Endodermal cell (in vitro differentiated cells): ENCODE data around the gene PRKAG2. TPM values are rescaled to one million over a fixed set of nuclear protein-coding genes. Genes with fewer than 3 reads are reported as not detected.

ENCODE experiments used
- DNase-seq: peaks from one replicate; pipeline ENCODE4 v3.0.0-alpha.2; 2017
- H3K27ac ChIP-seq: 2 replicates; pipeline ENCODE4 v1.5.1; 2013; ENCODE audit warnings: mild to moderate bottlenecking, low read depth, low read length, moderate library complexity
- H3K27me3 ChIP-seq: 2 replicates; pipeline ENCODE4 v1.6.1; 2013; ENCODE audit warnings: mild to moderate bottlenecking, low read length, moderate library complexity; ENCODE audit not compliant: insufficient read depth, control insufficient read depth, poor library complexity, severe bottlenecking
- H3K36me3 ChIP-seq: 2 replicates; pipeline ENCODE4 v1.7.0; 2013; ENCODE audit warnings: mild to moderate bottlenecking, low read length, moderate library complexity; ENCODE audit not compliant: control insufficient read depth, insufficient read depth
- H3K4me1 ChIP-seq: one replicate; pipeline ENCODE4 v1.7.0; 2013; ENCODE audit warnings: low read length; ENCODE audit not compliant: control insufficient read depth, insufficient read depth
- H3K4me3 ChIP-seq: 2 replicates; pipeline ENCODE4 v1.5.1; 2013; ENCODE audit warnings: mild to moderate bottlenecking, low read length, moderate library complexity
- H3K9ac ChIP-seq: 2 replicates; pipeline ENCODE4 v1.6.1; 2013; ENCODE audit warnings: mild to moderate bottlenecking, low read length, moderate library complexity; ENCODE audit not compliant: poor library complexity, severe bottlenecking; ENCODE audit errors: extremely low read depth
- H3K9me3 ChIP-seq: 2 replicates; pipeline ENCODE4 v1.6.1; 2013; ENCODE audit warnings: mild to moderate bottlenecking, low read length, moderate library complexity; ENCODE audit not compliant: control insufficient read depth
- H3K27ac Mint-ChIP-seq: 2 replicates; pipeline ENCODE4 v1.8.0; 2020; ENCODE audit warnings: mixed read lengths
- H3K27me3 Mint-ChIP-seq: 2 replicates; pipeline ENCODE4 v1.8.0; 2021; ENCODE audit warnings: mild to moderate bottlenecking, mixed read lengths; ENCODE audit not compliant: insufficient read depth
- H3K36me3 Mint-ChIP-seq: 2 replicates; pipeline ENCODE4 v1.8.0; 2020; ENCODE audit warnings: low read depth, mixed read lengths
- H3K4me1 Mint-ChIP-seq: 2 replicates; pipeline ENCODE4 v1.8.0; 2020; ENCODE audit warnings: mixed read lengths
- H3K4me3 Mint-ChIP-seq: 2 replicates; pipeline ENCODE4 v1.8.0; 2020; ENCODE audit warnings: mild to moderate bottlenecking, moderate library complexity, mixed read lengths
- H3K9me3 Mint-ChIP-seq: 2 replicates; pipeline ENCODE4 v1.8.0; 2020; ENCODE audit warnings: mild to moderate bottlenecking, mixed read lengths
- CTCF ChIP-seq: fragments of 200-600 bp; sonication (generic); conservative IDR thresholded peaks from 2 replicates; pipeline ENCODE4 v1.5.0; 2021; ENCODE audit warnings: antibody characterized with exemption, mild to moderate bottlenecking
- WGBS, 2 experiments: methylation state at CpG; one replicate each; pipeline versions ENCODE4 v1.1.5 to v1.1.7; 2013; ENCODE audit warnings: missing lambda C conversion rate in 2 of 2, mixed read lengths in 1 of 2; ENCODE audit not compliant: insufficient coverage in 1 of 2, insufficient read length in 1 of 2; 5-methylcytosine and 5-hydroxymethylcytosine counted together
- total RNA-seq, 2 donors: library from RNA; stranded (reverse); fragmentation: NEBNext Ultra II Directional in 1 of 2; extraction: Animal tissue kit (Norgen Biotek cat#: 25700) in 1 of 2; gene quantifications; 2 replicates in 1 of 2; 3 replicates in 1 of 2; pipeline ENCODE4 v1.2.1, GENCODE V29; 2021

The PRKAG2 gene
- total RNA-seq, 2 donors from 2014 or later, result 17.2 to 20.7 TPM

- Mint-ChIP-seq H3K36me3 (no peaks in the 10 kb centered on the region), H3K4me3 (no peak overlapping the region)
Observed at GRCh38 chr7:151840088-151840910, 36.6 kb downstream of the PRKAG2 start.

GRCh38 chr7:151839451-151839921 lies 37.4 kb downstream of the PRKAG2 start:
- WGBS, 2 experiments, result 79 to 89% methylated on average over 11 to 13 of the region's 13 CpGs
- DNase-seq, result no peak
- peaks cover 25% of the 10 kb centered on the region for H3K4me1 Mint-ChIP-seq
- Histone ChIP-seq H3K4me3 (no peak overlapping the region), H3K27ac (no peak overlapping the region), H3K27me3 (no peaks in the 10 kb centered on the region), H3K36me3 (no peaks in the 10 kb centered on the region), H3K4me1 (peaks cover 13% of the 10 kb centered on the region), H3K9me3 (no peaks in the 10 kb centered on the region), H3K9ac (no peak overlapping the region)
- no peak overlapping the region for H3K27ac Mint-ChIP-seq
- TF ChIP-seq CTCF, result peak; percentile 39
- no peaks in the 10 kb centered on the region for H3K9me3 Mint-ChIP-seq
- no peaks in the 10 kb centered on the region for H3K36me3 Mint-ChIP-seq
- no peak overlapping the region for H3K4me3 Mint-ChIP-seq
- H3K27me3 Mint-ChIP-seq, result peaks cover 44% of the 10 kb centered on the region

More at GRCh38 chr7:151840088-151840910, 36.6 kb downstream of the PRKAG2 start:
- no peaks in the 10 kb centered on the region for H3K36me3 ChIP-seq
- H3K27me3 Mint-ChIP-seq, result peaks cover 45% of the 10 kb centered on the region
- H3K9ac ChIP-seq, result no peak overlapping the region
- H3K4me1 ChIP-seq, result peaks cover 13% of the 10 kb centered on the region
- H3K4me3 ChIP-seq, result no peak overlapping the region
- no peak overlapping the region for H3K27ac Mint-ChIP-seq
- 93% methylated on average over 7 to 18 of the region's 18 CpGs for WGBS, 2 experiments
- no peak for TF ChIP-seq CTCF
- no peaks in the 10 kb centered on the region for H3K9me3 Mint-ChIP-seq
- no peak for DNase-seq
- H3K4me1 Mint-ChIP-seq, result peaks cover 25% of the 10 kb centered on the region
- H3K27me3 ChIP-seq, result no peaks in the 10 kb centered on the region
- H3K9me3 ChIP-seq, result no peaks in the 10 kb centered on the region
- no peak overlapping the region for H3K27ac ChIP-seq

- Mint-ChIP-seq H3K27me3 (peaks cover 42% of the 10 kb centered on the region), H3K4me1 (peaks cover 25% of the 10 kb centered on the region), H3K27ac (no peak overlapping the region), H3K4me3 (no peak overlapping the region), H3K36me3 (no peaks in the 10 kb centered on the region), H3K9me3 (no peaks in the 10 kb centered on the region)
- Histone ChIP-seq H3K9me3 (no peaks in the 10 kb centered on the region), H3K27ac (no peak overlapping the region), H3K27me3 (no peaks in the 10 kb centered on the region), H3K4me3 (no peak overlapping the region), H3K4me1 (peaks cover 13% of the 10 kb centered on the region), H3K9ac (no peak overlapping the region), H3K36me3 (no peaks in the 10 kb centered on the region)
- no peak for TF ChIP-seq CTCF
- DNase-seq, result no peak
- 85 to 89% methylated on average over 10 to 17 of the region's 17 CpGs for WGBS, 2 experiments
Observed at GRCh38 chr7:151838861-151839381, 38.0 kb downstream of the PRKAG2 start.
